GM19238 (cell line): Measurements from ENCODE around the gene BRPF3.
A peak's percentile ranks its signal among the peaks of the same experiment; 100 is the strongest.

Source experiments
- DNase-seq: peaks from one replicate; pipeline ENCODE4 v3.0.0; 2011; ENCODE audit warnings: low spot score; ENCODE audit not compliant: insufficient read length

BRPF3 gene

DNA sequence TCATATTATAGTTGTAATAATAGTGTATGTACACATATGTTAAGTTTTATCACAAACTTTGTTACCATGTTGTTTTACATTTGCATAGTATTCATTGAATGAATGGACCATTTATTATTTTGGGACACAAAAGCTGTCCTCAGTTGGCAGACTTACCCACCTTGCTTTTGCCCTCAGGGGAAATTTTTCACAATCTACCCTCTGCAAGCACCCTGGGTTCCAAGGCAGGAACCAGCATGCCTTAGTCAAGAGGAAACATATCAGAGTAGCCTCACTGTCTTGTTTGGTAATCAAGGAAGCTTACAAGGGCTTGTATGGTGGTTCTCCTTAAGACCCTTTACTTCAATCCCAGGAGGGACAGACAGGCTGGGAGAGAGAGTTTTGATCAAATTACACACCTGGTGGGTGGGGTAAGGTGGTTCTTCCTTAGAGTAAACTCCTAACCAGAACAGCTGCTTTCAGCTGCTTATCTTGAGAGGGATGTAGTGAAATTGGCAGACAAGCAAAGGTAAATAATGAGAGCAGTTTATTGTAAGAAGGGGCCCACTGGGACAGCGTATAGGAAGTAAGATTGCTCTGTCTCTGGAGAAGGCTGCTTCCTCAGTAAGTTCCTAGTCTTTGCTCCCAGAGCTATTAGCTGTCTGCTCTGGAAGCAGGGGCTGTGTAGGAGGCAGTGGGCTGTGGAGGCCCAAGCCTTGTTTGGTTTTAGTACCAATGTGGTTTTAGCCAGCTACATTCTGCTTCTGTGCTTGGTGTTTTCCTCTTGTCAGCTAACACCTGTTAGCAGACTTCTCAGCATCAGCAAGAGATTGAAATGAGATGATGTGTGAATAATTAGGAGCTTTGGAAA lies 31.1 kb downstream of the BRPF3 start:
- DNase-seq, result no peak

DNA sequence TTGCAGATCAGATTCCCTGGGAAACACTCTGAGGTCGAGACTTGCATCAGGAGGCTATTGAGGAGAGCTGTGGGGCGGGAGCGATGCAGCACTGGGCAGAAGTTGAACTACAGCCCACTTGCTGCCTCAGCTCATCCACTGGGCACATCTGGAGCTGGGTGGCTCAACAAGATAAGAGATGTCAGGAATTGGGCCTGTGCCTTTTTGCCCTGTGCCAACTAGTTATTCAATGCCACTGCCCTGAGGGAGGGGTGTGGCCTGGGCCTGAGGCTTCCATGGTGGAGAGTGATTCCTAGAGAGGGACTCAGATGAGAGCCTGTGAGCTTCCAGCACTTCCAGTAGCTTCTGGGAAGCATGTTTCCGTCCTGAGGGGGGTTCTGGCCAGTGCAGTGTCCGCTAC lies 32.7 kb downstream of the BRPF3 start:
- no peak for DNase-seq

DNA sequence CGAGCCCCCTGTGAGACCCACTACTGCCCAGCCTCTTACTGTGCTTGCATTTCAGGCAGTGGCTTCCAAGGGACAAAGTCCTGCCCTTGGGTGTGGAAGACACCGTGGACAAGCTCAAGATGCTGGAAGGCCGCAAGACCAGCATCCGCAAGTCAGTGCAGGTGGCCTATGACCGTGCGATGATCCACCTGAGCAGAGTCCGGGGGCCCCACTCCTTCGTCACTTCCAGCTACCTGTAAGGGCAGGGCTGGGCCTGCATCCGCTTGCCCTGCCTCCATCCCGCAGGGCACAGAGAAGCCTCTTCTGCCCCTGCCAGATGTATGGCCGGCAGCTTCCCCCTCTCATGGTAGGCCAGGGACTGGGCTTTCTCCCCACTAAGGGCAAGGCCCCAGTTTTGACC lies 33.8 kb downstream of the BRPF3 start:
- no peak for DNase-seq

DNA sequence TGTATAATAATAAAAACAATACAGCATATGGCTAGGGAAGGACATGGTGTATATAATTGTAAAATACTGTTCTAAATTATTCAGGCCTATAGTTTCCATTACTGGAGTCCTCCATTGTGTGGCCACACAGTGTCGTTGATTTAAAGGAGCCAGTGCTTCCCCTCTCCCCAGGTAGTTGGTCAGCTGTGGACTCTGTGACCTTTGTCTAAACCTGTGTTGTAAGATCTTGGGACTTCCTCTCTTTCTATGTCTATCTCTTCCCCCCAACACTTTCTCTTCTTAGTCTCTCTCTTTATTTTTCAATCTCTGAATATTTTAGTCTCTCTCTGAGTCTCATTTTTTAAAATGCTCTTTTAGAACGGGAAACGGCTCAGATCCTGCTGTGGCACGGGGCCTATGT lies 35.6 kb downstream of the BRPF3 start:
- no peak for DNase-seq

DNA sequence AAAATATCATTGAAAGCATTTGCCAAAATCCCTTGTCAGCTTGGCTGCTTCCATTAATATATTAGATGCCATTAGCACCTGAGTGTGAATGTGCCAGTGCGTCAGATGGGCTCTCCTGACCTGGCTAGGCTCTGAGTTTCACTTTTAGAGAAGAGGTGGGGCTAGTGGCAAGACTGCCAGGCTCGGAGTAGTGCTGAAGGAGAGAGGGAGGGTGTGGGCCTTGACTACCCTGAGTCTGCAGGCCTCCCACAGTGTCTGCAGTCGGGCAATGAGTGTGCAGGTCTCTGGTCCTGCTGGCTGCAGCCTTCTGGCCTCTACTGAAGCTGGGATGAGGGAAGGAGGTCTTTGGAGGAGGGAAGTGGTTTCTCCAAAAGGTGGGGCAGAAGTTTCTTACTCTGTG lies 38.8 kb downstream of the BRPF3 start:
- DNase-seq, result no peak

DNA sequence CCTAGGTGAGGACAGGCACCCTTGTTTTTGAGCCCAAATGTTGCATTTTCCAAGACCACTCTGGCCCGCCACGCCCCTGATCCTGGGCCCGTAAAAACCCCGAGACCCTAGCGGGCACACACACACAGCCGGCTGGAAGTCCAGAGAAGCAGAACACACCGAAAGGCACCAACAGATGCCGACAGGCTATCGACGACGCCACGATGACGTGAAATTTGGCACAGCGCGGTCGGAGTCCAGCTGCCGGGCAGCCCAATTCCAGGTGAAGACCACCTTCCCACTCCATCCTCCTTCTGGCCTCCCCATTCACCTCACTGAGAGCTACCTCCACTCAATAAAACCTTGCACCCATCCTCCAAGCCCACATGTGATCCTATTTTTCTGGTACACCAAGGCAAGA lies 39.3 kb downstream of the BRPF3 start:
- DNase-seq, result no peak

DNA sequence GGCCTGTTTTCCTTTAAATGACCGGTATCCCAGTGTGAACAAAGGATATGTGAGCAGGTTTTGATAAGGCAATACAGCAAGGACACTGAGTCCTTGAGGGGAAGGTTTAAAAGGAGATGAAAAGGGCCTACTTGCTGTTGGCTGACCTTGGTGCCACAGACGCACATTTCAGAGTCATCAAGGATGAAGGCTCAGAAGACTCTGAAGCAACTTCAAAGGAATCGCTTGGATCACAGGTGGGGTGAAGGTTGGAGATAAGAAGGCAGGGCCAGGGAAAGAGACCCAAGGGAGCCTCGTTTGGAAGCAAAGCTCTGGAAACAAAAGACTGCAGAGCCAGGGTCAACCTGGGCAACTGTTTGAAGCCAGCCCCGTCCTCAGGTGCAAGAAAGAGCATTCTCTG lies 43.2 kb downstream of the BRPF3 start:
- DNase-seq, result no peak

DNA sequence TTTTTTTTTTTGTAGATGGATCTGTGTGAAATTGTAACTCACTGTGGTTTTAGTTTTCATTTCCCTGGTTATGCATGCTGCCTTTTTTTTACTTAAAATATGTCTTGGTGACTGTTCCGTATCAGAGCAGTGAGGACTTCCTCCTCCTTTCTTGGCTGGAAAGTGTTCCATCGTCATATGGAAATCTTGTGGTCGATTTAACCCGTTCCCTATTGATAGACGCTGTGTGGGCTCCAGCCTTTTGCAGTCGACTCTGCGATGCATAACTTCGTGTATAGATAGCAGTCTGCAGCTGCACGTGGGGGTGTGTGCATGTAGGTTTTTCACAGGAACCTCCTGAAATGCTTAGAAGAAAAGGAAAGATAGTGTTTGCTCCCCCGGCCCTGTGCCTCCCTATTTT lies 45.2 kb downstream of the BRPF3 start:
- peak; percentile 38 for DNase-seq

DNA sequence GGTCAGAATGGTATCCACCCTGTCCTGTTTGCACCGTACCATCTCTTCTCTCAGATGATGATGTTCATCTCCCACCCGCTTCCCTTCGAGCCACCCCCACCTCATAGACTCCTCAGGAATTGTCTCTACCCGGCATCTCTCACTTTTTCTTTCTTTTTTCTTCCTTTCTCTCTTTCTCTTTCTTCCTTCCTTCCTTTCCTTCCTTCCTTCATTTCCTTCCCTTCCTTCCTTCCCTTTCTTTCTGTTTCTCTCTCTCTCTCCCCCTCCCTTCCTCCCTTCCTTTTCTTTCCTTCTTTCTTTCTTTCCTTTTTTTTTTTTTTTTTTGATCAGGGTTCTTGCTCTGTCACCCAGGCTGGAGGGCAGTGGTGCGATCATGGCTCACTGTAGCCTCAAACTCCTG lies 45.6 kb downstream of the BRPF3 start:
- no peak for DNase-seq

DNA sequence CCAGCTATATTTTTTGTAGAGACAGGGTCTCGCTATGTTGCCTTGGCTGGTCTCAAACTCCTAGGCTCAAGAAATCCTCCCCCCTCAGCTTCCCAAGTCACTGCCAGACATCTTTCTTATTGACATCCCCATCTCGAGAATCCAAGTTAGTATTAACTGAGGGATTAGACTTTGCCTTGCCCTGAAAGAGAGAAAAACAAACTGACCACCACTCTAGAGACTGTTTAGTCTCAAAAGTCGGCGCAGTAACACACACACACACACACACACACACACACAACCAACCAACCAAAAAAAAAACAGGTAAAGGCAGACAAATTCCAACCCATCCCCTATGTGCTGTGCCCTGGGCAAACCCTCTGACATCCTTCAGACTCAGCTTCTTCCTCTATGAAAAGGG lies 46.1 kb downstream of the BRPF3 start:
- no peak for DNase-seq

DNA sequence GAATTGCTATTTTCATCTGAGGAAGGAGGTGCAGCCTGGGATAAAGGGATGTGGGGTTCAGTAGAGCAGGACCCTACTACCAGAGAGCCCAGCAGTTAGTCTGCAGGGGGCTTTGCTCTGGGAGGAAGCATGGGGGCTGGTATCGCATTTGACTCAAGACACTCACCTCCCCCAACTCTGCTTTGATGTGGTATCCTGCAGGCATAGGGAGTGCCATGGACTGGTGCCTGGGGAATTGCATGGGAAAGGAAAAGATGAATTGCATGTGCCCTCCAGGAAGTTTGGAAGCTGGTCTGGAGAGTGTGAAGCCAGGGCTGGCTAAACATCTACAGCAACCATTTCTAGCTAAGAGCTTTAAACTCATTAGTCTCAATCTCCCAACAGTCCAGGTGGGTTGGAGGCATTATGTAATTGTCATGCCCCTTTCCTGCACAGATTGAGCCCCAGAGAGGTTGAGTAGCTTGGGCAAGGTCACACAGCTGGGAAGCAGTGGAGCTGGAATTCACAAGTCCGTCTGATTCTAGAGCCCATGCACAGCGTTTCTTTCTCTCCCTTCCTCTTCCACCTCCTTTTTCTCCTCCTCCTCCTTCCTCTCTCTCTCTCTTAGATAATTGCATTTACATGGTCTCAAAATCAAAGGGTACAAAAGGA lies 47.1 kb downstream of the BRPF3 start:
- DNase-seq, result no peak

DNA sequence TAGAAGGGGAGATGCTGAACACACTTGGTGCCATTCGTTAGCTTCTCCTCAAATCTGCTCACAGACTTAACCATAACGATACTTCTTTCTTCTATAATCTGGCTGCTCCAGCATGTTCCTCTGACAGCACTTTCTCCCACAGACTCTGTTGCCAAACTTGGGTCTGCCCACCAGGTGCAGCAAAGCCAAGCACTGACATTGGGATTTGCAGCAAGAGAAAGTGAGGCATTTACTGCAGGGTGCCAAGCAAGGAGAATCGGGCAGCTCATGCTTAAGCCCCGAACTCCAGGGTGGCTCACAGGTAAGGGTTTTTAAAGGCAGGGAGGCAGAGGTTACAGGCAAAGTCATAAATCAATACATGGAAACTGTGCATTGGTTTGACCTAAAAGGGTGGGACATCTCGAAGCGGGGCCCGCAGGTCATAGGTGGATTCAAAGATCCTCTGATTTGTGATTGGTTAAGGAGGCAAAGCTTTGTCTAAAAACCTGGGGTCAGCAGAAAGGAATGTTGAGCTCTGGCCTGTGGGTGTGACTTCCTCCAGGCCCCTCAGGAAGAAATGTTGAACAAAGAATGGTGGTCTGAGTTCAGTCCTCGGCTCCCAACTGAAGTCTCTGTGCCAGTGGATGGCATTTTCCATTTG lies 48.2 kb downstream of the BRPF3 start:
- DNase-seq, result no peak

DNA sequence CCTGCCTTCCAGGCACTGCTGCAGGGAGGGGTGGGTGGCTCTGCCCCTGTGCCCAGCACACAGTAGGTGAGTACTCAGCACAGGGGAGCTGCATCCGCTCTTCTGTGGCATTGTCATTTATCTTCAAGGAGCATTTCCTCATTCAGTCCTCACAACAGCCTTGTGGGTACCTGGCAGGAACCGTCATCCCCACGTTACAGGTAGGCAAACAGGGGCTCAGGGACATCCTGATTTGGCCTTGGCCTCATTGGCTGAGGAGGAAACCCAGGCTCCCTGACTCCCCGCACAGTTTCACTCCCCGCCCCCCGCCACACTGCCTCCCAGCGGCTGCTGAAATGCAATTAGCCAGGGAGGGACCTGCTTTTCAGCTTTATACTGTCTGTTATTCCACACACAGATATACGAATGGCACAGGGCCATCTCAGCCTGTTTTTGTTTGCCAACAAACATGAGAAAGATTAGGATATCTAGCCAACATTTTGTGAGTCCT lies 49.1 kb downstream of the BRPF3 start:
- no peak for DNase-seq

DNA sequence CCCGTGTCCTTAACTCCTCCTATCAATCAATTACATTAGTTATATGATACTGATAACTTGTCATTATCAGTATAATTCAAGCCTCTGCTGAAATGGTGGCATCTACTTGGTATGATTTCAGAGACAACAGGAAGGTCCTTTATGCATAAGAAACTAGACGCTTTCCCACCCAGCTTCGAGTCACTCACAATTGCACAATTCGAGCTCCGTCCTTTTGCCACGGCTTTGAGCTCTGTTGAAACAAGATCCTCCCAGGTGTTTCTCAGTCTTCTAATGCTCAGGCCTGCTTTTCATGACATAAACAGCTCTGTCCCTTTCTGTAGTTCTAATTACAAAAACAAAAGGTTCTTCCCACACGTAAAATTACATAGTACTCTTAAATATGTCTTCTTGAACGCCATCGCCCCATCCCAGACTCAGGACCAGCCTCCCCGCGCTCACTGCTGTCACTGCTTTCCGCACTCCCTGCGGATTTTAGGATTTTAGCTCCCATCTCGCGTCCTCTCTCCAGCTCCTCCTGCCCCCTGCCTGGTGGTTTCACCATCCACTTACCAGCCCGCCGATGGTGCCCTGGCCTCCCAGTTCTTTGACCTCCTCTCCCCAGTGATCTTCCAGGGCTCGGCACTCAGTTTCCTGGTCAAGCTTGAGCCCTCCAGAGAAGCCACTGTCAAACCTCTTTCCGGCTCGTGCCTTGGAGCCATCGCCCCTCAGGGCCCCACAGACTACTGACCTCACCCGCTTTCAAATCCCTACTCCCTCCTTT lies 50.1 kb downstream of the BRPF3 start:
- no peak for DNase-seq

DNA sequence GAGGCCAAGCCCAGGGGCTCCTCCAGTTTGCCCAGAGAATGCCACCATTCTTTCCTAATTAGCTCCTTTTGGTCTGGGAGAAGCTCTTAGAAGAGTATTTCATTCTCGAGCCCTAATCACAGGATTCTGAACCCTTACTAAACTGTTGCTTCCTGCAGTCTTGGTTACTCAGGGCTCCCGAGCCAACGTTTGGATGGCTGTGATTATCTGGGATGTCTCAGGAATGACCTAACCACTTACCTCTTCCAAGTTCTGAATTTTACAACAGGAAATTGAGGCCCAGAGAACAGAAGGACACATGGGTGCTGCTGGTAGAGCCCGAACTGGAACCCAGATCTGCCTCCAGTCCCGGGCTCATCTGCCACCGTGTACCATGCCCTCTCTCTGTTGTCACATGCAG lies 51.1 kb downstream of the BRPF3 start:
- no peak for DNase-seq

DNA sequence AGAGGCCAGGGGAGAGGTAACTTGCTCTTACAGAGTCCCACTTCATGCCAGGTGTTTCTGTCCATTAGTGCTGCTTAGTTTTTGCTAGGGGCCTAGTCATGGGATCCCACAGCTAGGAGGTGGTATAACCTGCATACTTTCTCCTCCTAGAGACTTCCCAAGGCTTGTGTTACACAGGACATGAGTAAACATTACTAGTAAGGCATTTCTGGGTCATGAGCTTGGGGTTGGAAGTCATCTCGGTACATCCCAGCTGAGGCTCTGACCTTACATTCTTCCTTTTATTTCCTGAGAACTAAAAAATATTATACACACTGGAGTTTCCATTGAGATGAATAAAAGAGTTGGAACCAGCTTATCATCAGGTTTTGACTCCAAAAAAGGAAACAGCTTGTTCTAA lies 52.4 kb downstream of the BRPF3 start:
- no peak for DNase-seq

DNA sequence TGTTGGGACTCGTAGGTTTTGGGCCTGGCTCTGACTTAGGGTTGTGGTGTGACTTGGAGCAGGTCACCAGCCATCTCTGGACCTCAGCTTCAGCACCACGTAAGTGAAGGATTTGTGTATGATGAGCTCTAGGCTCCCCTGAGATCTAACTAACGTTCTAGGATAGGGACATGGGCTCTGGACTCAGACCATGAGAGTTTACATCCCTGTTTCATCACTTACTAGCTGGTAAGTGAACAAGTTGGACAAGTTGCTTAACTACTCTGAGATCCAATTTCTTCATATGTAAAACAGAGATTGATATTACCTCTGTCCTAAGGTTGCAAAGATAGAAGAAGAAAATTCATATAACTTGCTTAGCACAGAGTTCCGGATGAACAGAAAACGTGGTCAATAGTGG lies 53.0 kb downstream of the BRPF3 start:
- DNase-seq, result no peak

DNA sequence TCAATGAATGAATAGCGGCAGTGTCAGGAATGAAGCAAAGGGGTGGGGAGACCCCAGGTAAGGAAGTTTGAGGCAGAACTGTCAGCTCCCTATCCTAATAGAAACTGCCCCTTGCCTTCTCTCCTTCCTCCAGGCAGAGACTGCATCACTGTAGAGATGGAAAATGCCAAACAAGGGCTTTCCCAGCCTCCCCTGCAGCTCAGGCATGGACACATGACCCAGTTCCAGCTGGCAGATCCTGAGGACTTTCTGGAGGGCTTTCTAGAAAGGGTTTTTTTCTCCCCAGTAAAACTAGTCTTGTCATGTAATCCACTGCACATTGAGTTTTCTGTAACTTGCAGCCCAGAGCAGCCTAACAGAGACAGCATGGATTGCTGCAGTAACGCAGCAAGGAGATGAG lies 55.5 kb downstream of the BRPF3 start:
- DNase-seq, result no peak

DNA sequence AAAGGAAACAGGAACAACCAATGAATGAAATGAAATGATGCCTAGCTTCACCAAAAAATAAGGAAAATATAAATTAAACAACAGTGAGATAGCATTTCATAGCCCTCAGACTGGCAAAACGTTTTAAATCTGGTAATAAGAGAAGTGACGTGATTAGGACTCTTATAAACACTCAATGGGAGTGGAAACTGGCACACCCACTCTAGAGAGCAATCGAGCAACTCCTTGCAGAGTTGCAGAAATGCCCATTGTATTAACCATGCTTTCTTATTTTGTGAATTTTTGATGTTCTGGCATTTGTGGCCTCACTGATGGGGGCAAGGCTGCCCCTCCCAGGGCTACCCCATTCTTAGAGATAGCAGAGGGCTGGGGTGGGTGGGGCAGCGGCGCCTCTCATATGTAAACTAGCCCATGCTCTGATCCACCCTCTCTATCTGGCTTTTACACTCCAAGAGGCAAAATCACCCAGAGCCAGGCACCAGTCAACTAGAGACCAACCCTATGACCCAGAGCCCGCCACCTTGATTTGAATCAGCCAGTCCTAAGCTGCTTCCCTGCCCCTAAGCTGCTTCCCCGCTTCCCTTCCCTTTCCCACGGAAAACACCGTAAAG lies 67.0 kb downstream of the BRPF3 start:
- DNase-seq, result no peak

DNA sequence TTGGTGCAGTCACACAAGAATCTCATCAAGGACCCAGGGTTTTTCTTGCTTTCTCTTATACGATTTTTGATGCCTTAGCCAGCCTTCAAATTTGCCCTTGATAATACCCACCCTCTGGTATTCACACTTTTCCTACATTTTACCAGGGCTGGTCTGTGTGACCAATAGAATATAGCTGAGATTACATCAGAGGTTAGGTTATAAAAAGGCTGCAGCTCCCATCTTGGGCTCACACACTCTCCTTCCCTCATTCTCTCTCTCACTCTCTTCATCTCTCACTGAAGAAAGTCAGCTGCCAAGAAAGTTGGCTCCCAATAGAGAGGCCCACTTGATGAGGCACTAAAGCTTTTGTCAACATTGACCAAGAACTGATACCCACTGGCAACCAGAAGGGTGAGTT lies 69.2 kb downstream of the BRPF3 start:
- no peak for DNase-seq

DNA sequence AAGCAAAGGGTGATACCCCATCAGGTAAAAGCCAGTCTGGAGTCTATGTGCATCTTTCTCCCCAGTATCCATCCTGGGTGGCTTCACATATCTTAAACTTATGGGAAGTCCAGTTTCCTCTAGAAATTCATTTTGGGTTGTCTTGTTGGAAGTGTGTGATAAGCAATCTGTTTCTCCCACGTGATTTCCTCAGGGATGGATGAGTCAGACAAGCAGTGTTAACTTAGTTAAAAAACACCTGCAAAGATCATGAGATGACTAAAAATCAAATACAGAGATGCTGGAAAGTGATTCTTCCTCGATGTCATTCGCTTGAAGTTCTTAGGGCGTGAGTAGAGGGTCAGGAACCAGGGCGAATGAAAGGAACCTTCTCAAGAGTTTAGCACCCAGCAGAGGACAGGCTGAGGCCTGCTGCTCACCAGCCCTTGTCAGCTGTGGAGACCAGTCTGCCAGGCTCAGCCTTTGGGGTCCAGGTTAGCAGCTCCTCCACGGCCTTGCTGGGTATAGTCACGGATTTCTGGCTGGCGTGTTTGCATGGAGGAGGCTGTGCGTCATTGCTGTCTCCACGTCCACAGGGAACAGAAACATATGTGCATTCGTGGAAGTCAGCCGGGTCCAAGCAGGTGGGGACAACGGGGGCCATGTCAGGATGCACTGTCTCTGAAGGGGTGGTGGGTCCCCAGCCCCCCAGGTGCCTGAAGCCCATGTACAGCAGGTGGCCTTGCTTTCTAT lies 70.5 kb downstream of the BRPF3 start:
- no peak for DNase-seq
